DMS79 treated with DMSO at 0.1 percent for 48 hours (cell line): ENCODE measurements around the gene PLB1.

Experiments
- DNase-seq: peaks from one replicate; lab custom pipeline; 2025; lab: John Stamatoyannopoulos, UW

Gene PLB1

GRCh38 chr2:28495551-28496250, at the start of gene PLB1:
Gene PLB1 (plus strand): TSS chr2:28496060. CDS start chr2:28496115, 55 bp downstream.
- DNase-seq: no peak

- no peak for DNase-seq
Measured at GRCh38 chr2:28446531-28446930, 49.3 kb upstream of the PLB1 start.

- DNase-seq: no peak
Measured at GRCh38 chr2:28447086-28447485, 48.8 kb upstream of the PLB1 start.

- no peak for DNase-seq
Measured at GRCh38 chr2:28447943-28448792, 47.7 kb upstream of the PLB1 start.

GRCh38 chr2:28448793-28449100, 47.1 kb upstream of the PLB1 start:
- no peak for DNase-seq

GRCh38 chr2:28449126-28449487, 46.8 kb upstream of the PLB1 start:
- no peak for DNase-seq

- no peak for DNase-seq
Measured at GRCh38 chr2:28449488-28450395, 46.1 kb upstream of the PLB1 start.

- no peak for DNase-seq
Measured at GRCh38 chr2:28450901-28451565, 44.8 kb upstream of the PLB1 start.

- DNase-seq: no peak
Measured at GRCh38 chr2:28451793-28452533, 43.9 kb upstream of the PLB1 start.

- peak; percentile 43 for DNase-seq
Measured at GRCh38 chr2:28452534-28453081, 43.3 kb upstream of the PLB1 start.

- no peak for DNase-seq
Measured at GRCh38 chr2:28453396-28453795, 42.5 kb upstream of the PLB1 start.

- peak; percentile 39 for DNase-seq
Measured at GRCh38 chr2:28454016-28454930, 41.6 kb upstream of the PLB1 start.

GRCh38 chr2:28457237-28457636, 38.6 kb upstream of the PLB1 start:
- DNase-seq: no peak

GRCh38 chr2:28461056-28461455, 34.8 kb upstream of the PLB1 start:
- no peak for DNase-seq

GRCh38 chr2:28462122-28462521, 33.7 kb upstream of the PLB1 start:
- no peak for DNase-seq

- no peak for DNase-seq
Measured at GRCh38 chr2:28463211-28463816, 32.5 kb upstream of the PLB1 start.

- DNase-seq: no peak
Measured at GRCh38 chr2:28463893-28464292, 32.0 kb upstream of the PLB1 start.

GRCh38 chr2:28465148-28465885, 30.5 kb upstream of the PLB1 start:
- no peak for DNase-seq

- DNase-seq: no peak
Measured at GRCh38 chr2:28469304-28469703, 26.6 kb upstream of the PLB1 start.
